DLD1 (cell line): ENCODE data around the gene PPAN.

Source experiments
- in situ Hi-C: cut with HindIII; loops from 2 replicates; pipeline ENCODE4 v1.10.0; 2017; ENCODE audit warnings: low sequenced_read_pairs

The PPAN gene

GRCh38 chr19:10138879-10139795 lies 33.0 kb downstream of the PPAN start:
- in situ Hi-C loops, result no loop called here

DNA sequence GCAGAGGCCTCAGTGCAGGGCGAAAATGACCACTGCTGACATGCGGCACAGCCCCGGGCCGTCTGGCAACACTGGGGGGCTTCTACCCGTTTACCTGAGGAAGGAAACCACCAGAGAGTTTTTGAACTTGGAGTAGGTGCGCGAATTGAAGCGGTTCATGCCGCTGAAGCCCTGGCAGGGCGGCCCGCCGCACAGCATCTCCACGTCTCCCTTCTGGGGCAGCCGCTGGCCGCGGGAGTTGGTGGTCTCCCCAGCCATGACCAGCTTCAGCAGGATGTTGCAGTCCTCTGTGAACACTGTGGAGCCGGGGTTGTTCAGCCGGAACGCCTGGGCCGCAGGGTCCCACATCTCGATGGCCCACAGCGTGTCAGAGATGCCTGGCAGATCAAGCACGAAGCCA lies 33.8 kb downstream of the PPAN start:
- in situ Hi-C loops, result no loop called here

- in situ Hi-C loops, result no loop called here
These were observed 35.3 kb downstream of the PPAN start for GRCh38 chr19:10141479-10141878.

- in situ Hi-C loops, result no loop called here
These were observed 35.8 kb downstream of the PPAN start for GRCh38 chr19:10141973-10142372.

GRCh38 chr19:10142701-10143375 lies 36.7 kb downstream of the PPAN start:
- in situ Hi-C loops, result no loop called here

DNA sequence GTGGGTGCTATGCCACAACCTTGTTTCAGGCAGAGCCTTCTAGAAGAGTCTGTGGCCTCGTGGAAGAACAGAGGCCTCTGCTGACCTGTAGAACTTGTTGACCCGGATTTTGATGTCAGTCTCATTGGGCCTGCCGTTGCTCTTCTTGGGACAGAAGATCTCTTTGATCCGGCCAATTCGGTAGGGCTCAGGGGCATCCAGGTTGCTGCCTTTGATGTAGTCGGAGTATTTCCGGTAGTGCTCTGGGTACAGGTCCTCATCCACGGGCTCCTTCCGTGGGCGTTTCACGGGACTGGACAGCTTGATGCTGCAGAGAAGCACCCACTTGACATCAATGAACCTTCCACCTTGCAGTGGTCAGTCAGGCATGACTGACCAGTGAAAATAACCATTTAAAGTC lies 37.5 kb downstream of the PPAN start:
- in situ Hi-C loops, result no loop called here

- in situ Hi-C loops, result no loop called here
These were observed 38.2 kb downstream of the PPAN start for GRCh38 chr19:10144361-10144760.

GRCh38 chr19:10145031-10145430 lies 38.9 kb downstream of the PPAN start:
- in situ Hi-C loops, result no loop called here

GRCh38 chr19:10146142-10146541 lies 40.0 kb downstream of the PPAN start:
- in situ Hi-C loops, result no loop called here

GRCh38 chr19:10149427-10149826 lies 43.3 kb downstream of the PPAN start:
- in situ Hi-C loops, result no loop called here

GRCh38 chr19:10151521-10151920 lies 45.4 kb downstream of the PPAN start:
- in situ Hi-C loops, result no loop called here

GRCh38 chr19:10152100-10152499 lies 45.9 kb downstream of the PPAN start:
- in situ Hi-C loops, result no loop called here

DNA sequence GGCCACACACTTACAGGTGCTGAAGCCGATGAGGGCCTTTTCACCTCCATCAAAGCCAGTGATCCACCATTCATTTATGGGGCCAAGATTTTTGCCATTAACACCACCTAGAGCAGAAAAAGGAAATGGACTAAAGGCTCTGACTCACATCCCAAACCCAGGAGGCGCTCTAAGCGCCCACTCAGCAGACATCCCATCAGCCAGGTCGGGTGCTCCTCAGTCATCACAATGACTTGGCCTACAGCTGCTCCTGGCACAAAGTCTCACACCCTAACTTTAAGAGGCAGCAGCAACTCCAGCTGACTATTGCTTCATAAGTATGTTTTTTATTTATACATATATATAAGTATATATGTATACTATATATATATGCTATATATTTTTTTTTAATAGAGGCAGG lies 49.7 kb downstream of the PPAN start:
- in situ Hi-C loops, result no loop called here

DNA sequence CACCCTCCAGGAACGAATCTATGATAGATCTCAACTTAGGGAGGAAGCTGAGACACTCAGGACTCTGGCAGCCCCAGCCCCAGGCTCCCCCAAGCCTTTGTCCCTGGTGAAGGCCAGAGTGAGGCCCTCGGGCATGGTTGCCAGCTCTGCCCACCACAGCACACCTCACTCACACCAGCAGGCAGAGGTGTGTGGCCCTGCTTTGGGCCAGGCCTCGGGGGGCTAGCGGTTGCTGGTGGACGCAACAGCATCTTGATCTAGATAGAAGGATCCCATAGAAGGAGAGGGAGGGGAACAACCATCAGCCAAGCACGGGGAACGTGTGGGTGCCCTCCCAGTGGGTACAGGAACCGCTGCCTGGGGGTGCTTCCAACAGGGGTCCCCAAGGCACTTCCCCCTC lies 51.9 kb downstream of the PPAN start:
- in situ Hi-C loops, result no loop called here

- in situ Hi-C loops, result no loop called here
These were observed 52.3 kb downstream of the PPAN start for GRCh38 chr19:10158485-10158884.

DNA sequence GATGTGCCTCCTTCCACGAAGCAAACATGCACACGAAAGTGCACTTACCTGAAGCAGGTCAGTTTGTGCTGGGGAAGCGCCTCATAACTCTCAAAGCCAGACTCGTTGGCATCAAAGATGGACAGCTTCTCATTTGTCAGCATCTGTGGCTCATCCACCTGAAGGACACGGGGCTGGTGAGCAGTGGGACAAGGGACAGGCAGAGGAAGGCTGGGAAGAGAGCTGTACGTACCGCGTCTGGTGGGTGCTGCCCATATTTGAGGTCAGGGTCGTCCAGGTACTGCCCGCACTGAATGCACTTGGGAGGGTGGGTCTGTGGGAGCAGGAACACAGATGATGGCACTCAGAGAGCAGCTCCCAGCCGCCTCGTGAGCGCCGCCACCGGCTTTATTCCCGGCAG lies 53.4 kb downstream of the PPAN start:
- in situ Hi-C loops, result no loop called here
